Stimulated activated CD4-positive, alpha-beta T cell treated with anti-CD3 and anti-CD28 coated beads, Interleukin-1b, Interleukin-23, amount 100 ng/mL, for 48 hours (primary cell): ENCODE results near the gene ZNF202.
"Not testable (repeated sequence)": the region's sequence is repeated elsewhere in the genome, so short reads cannot be mapped to it uniquely, and the experiment has no call there.

Experiments used
- DNase-seq: peaks from one replicate; pipeline ENCODE4 v3.0.0-alpha.2; 2020

The ZNF202 gene

DNA sequence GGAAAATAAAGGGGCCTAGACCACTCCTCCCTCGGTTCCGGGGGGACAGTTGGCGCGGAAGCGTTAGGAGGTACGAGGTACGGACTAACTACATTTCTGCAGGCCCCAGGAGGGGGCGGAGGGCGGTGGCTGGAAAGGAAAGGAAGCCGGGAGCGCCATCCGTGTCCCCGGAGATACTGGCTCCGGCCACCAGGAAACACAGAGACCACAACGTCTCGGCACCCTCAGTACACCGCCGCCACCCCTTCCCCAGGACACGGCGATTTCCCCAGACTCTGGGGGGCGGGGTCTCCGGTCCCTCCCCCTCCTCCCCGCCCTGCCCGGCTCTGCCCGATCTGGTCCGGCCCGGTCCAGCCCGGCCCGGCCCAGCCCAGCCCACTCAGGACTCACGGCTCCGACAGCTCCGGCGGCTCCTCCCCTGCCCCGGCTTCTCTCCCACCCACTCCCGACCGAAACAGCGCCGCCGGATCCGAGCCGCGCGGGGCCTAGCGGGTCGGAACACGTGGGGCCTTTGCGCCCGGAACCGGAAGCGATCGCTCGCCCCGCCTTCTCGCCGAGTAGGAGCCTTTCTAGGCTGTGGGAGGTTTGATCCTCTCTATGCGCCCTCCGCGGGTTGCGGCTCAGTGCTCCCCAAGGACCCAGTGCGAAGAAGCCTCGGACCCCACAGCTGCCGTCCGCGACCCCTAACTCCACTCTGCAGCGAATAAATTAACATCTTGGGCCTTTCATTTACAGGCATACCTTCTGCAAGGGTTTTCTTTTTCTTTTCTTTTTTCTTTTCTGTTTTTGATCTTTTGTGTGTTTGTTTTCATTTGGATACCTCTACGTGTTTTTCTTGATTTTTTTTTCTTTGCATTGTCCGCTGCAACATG is at the start of gene ZNF202:
ZNF202 (minus strand) TSS at position 502 of the 872 bp plus-strand sequence. CDS start 10,772 bp downstream, outside the sequence.
- peak; percentile 92 for DNase-seq

DNA sequence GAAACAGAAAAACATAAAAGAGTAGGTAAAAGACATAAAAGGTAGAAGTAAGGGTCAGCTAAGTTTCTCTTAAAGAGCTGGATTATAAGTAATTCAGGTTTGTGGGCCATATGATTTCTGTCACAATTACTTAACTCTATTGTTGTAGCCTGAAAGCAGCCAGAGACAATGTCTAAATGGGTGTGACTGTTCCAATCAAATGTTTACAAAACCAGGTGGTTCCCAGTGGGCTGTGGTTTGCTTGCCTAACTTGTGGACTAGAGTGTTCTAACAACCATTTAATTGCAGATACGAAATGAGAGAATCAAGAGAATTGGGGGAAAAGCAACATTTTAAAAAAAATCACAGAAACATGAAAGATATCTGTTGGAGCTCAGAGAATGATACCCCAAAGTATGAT is 42.1 kb upstream of the ZNF202 start:
- DNase-seq, result no peak

DNA sequence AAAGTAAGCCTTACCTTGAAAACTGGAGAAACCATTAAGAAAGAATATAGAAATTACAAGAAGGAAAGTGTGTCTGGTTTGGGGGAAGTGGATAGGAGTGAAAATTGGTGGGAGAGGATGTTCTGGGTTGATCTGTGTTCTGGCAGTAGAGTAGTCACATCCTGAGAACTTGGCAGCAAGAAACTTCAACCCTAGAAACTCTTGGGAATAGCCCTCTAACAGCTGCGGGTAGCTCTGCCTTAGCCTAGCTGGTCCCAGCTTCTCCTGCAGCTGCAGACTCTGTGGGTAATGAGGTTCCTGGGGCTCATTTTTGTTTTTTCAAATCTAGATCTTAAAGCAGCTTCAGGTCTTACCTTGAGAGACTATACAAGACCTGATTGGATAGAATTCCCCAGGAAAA is 37.1 kb upstream of the ZNF202 start:
- DNase-seq, result no peak

DNA sequence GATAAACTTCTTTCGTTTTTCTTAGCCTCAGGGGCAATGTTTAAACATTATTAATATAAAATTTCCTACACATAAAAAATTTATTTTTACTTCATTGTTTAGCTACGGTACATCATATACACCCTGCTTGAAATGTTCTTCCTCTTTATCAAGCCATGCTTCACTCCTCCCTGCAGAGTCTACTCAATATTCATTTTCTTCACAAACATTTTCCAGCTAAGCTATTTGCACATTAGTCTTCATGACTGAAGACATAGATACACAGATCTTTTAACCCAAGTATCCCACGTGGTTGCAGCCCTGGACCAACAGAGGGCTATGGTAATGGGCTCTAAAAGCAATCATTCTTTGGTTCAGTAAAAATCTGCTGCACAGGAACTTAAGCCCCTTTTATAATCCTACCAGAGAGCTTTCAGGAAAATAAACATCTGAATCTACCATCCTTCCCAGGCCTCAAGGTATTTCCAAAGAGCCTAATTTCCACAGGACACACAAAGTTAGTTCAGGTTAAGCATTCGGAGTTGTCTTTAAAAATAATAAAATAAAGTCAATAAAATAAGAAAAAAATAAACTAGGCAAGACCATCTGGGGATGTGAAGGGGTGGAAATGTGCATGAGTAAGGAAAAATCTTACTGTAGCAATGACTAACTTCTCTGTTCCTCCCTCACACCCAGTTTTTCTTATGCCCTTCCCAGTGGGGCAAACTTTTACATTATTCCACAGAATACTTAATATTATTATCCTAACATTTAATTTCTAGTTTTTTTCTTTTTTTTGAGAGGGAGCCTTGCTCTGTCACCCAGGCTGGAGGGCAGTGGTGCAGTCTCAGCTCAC is 34.5 kb upstream of the ZNF202 start:
- no peak for DNase-seq

DNA sequence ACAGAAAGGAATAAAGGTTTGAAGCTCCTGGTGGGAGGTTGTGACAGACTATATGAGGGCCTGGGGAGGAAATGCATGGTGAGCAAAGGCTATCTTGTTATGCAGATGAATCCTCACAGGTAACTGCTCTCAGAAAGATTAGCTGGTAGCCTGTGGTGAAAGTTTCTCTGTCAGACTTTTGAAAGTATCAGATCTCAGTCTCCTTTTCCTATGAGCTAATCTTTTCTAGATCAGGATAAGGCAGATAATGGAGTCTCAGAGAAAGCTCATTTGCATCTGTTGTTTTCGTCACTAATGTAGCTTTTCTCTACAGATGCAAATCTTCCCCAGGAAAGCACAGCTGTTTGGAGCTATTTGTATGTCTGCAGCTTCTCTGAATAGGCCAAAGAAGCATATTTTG is 33.8 kb upstream of the ZNF202 start:
- no peak for DNase-seq

DNA sequence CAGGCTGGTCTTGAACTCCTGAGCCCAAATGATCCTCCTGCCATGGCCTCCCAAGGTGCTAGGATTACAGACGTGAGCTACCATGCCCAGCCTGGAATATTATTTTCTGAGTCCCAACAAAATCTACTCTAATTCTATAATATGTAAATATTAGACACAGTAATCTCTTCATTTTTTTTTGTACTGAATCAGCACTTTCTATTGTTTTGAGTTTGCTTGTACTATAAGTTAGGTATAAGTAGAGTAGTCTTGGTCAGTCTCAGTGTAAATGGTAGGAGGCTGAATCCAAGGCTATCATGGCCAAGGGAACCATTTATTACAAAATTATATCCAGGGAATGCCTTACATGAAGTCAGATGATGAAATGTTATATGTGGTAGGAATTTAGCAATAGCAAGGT is 32.5 kb upstream of the ZNF202 start:
- no peak for DNase-seq

DNA sequence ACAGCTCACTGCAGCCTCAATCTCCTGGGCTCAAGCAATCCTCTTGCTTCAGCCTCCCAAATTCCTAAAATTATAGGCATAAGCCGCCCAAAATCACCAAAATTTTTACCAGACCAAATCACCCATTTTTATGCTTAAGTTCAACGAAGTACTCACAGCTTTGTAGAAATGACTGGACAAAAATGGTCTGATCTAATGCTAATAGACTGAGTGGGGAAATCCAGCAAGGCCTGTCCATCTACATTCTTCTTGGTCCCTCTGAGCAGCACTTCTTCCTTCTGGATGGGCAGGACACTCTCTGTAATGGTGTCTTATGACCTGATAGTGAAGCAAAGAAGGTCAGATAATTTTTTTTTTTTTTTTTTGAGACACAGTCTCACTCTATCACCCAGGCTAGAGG is 31.6 kb upstream of the ZNF202 start:
- DNase-seq, result no peak

DNA sequence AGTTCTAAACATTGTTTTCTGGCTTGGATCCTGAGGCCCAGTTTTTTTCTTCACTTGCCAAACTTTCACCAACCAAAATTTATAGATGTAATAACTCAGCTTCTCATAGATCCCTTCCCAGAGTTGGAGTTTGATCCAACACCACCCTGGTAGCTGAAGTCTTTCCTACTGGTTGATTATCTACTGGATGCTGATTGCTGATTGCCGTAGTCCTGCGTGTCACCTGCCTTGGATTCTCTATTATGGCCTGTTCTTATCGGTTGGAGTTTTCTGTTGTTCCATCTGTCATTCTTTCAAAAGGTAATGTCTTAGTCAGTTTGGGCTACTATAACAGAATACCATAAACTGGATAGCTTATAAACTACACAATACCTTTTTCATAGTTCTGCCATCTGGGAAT is 30.2 kb upstream of the ZNF202 start:
- no peak for DNase-seq

DNA sequence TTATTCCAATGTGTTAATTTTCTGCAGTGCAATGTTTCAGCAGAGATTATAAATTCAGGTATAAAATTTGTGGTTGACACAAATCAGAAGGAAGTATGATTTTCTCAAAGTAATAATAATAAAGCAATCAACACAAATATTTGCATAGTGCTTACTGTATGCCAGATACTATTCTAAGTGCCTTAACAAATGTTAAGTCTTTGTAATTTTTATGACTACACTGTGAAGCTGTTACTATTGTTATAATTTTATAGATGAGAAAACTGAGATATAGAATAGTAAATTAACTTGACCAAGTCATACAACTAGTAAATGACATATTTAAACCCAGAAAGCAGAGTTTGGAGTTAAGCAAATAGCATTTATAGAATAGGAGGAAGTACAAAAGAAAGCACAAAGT is 29.3 kb upstream of the ZNF202 start:
- DNase-seq, result no peak

DNA sequence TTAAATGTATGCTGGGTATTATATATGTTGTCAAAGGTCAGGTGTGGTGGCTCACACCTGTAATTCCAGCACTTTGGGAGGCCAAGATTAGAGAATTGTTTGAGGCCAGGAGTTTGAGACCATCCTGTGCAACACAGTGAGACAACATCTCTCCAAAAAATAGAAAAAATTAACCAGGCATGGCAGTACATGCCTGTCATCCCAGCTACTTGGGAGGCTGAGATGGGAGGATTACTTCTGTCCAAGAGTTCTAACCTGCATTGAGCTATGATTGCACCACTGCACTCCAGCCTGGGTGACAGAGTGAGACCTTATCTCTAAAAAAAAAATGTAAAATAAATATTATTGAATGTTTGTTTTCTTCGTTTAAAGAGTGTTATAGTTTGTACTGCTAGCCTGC is 24.1 kb upstream of the ZNF202 start:
- DNase-seq, result no peak

DNA sequence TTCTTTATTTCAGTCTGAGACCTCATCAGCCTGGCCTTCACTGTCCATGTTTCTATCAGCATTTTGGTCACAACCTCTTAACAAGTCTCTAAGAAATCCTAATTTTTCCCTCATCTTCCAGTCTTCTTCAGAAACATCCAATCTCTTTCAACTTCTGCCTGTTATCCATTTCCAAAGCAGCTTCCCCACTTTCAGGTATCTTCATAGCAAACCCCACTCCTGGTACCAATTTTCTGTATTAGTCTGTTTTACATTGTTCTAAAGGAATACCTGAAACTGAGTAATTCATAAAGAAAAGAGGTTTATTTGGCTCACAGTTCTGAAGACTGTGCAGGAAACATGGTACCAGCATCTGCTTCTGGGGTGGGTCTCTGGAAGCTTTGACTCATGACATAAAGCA is 21.0 kb upstream of the ZNF202 start:
- DNase-seq, result no peak

DNA sequence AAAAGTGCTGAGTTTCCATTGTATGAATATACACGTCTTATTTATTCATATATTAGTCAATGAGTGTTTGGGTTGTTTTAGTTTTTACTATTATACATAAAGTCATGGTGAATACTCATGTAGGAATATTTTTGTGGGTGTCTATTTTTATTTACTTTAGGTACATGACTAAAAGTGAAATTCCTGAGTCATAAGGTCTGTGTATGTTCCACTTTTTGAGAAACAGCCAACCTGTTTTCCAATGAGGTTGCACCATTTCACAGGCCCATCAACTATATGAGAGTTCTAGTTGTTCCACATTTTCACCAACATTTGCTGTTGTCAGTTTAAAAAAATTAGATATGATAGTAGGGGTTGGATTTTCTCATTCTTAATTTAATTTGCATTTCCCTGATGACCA is 19.4 kb upstream of the ZNF202 start:
- DNase-seq, result no peak

DNA sequence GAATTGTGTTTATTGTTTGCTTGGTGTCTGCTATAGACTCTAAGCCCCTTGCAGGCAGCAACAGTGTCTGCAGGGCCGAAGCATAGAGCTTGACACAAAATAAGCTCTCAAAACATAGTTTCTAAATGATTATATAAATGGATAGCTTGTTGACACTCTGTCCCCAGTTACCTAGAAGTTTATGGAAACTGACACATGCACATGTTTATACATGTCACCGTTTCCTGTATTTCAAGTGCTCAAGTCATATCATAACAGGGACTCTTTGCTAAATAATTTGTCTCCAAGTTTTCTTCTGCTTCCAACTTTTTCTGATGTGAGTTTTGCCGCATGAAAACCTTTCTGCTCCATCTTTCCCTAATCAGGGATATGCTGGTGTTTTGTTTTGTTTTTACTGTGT is 16.5 kb upstream of the ZNF202 start:
- DNase-seq, result no peak

DNA sequence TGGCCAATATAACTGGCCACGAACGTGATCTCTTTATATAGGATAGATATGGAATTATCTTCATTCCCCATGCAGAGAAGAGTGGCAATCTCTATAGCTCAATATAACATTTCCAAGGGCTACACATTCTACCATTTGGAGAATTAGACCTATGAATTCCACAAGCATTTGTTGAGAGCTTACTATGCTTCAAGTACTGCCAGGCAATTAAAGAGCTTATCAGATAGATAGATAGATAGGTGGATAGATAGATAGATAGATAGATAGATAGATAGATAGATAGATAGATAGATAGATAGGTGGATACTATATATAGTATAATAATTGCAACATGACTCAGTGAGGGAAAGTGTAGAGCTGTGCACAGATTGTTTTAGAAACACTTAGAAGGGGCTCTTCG is 14.4 kb upstream of the ZNF202 start:
- DNase-seq, result no peak

DNA sequence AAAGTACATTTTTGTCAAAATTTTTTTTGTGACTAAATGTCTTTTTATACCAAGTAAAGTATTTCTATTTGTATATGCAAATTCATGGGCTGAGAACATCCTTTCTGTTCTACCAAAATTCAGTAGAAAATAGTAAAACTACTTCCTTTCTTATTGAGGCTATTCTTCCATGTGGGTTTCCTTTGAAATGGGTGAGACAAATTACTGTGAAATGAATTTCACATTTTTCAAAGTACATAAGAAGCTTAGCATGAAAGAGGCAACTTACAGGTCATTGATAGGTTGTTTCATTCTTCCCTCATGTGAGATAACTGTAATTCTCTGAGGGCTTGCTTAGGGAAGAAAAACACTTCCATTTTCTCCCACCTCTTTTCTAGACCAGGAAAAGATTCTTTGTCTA is 13.9 kb upstream of the ZNF202 start:
- no peak for DNase-seq

DNA sequence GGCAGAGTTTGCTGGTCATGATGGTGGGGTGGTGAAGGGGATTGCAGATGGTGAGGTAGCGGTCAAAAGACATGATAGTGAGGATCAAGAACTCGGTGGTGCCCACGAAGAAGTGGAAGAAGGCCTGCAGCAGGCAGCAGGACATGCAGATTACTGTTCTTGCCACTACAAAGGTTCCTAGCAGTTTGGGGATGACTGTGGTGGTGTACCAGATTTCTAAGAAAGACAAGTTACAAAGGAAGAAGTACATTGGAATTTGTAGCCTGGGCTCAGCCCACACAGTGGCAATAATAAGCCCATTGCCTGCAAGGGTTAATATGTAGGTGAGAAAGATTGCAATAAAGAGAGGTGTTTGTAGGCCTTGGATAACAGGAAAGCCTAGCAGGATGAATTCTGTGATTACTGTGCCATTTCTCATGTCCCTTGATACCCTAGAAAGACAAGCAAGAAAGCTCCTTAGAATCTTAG is 12.7 kb upstream of the ZNF202 start, which contains the start of gene OR6X1:
OR6X1 (minus strand) TSS at position 418 of the 468 bp plus-strand sequence; CDS start at position 418, 0 bp downstream.
- DNase-seq, result no peak

DNA sequence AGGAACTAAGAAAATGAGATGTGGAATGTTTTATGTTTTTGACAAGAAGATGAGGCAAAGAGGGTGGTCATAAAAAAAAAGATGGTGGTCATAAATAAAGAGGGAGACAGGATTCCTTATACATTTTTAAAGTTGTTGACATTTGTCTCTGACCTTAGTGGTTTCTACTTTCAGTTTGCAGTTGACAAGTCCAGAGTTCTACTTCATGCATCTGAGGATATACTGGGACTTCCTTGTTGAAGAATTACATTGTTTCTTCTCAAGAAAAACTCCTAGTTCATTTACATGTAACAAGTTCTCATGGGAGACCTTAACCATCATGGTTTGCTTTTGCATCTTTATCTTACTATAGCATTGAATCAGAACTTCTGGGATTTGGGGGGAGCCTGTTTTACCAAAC is 11.7 kb upstream of the ZNF202 start:
- no peak for DNase-seq

DNA sequence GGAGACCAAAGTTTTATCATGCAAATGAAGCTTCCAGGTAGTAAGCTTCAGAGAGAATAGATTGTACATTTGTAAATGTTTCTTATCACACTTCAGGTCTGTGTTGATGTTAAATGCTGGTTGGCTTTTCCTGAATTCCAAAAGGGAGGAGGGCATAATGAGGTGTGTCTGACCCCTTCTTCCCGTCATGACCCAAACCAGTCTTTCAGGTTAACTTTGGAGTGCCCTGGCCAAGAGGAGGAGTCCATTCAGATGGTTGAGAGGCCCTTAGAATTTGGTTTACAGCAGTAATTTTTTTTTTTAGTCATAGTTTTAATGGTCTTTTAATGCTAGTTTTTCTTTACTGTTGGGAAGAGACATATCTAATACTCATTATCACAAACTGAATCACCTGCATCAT is 10.3 kb upstream of the ZNF202 start:
- no peak for DNase-seq

DNA sequence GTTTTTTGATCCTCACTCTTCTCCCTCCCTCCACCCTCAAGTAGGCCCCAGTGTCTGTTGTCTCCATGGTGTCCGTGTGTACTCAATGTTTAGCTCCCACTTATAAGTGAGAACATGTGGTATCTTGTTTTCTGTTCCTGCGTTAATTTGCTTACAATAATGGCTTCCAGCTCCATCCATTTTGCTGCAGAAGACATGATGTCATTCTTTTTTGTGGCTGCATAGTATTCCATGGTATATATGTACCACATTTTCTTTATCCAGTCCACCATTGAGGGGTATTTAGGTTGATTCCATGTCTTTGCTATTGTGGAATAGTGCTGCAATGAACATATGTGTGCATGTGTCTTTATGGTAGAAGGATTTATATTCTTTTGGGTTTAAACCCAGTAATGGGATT is 6.9 kb upstream of the ZNF202 start:
- not testable (repeated sequence) for DNase-seq

DNA sequence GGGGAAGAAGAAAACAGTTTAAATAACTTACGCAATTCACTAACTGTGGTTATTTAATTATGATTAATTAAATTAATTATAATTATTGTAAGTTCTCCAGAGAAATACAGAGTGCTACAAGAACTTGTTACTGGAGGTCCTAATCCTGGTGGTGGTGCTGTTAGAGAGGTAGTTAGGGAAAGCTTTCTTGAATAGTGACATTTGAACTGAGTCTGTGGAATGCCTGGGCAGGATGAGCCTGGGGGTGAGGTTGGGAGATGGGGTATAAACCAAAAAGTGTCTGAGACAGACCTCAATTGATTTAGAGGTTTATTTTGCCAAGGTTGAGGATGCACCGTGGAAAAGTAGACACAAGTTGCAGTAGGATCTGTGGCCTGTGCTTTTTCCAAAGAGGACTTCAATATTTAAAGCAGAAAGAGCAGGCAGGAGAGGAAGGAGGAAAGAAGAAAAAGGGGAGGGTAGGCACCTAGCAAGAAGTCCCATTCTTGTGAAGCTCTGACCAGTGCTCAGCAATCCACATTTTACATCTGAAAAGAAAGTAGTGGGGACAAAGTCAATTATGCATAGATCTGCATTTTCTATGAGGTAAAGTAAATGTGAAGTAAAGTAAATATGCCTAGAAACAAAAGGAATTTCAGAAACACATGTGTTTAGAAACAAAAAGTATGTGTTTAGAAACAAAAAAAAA is 4.4 kb upstream of the ZNF202 start:
- DNase-seq, result no peak

DNA sequence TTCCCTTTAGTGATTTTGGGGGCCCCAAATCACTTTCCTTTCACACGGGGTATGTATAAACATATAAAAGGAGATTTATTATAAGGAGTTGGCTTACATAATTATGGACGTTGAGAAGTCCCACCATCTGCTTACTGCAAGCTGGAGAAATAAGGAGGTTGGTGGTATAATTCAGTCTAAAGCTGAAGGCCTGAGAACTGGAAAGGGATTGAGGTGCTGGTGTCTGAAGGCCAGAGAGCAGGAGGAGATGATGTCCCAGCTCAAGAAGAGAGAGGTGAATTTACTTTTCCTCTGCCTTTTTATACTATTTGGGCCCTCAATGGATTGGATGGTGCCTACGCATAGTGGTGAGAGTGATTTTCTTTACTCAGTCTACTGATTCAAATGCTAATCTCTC is 1.3 kb upstream of the ZNF202 start:
- DNase-seq, result no peak

DNA sequence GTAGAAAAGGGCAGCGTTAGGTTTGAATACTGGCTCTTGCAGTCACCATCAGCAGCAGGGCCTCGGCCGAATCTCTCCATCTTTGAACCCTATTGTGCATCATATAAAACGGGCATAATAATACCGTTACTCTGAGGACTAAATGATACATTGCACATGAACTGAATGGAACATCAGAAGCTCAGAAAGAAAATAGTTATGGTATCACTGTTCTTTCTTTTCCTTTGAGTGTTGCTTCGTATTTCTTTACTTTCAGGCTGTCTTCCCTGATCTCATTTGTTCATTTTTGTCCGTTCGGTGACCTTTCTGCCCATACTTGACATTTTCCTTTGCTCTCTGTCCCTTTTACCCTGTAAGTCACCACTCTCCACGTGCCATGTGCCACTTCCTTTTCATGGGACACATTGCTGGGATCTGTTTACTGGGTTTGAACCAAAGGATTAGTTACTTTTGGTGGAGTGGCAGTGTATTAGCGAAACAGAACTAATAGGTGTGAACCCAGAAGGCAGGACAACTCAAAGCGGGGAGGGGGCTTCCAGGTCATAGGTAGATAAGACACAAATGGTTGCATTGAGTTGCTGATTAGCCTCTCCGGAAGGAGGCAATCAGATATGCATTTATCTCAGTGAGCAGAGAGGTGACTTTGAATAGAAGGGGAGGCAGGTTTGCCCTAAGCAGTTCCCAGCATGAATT is 717 bp upstream of the ZNF202 start:
- DNase-seq, result no peak

DNA sequence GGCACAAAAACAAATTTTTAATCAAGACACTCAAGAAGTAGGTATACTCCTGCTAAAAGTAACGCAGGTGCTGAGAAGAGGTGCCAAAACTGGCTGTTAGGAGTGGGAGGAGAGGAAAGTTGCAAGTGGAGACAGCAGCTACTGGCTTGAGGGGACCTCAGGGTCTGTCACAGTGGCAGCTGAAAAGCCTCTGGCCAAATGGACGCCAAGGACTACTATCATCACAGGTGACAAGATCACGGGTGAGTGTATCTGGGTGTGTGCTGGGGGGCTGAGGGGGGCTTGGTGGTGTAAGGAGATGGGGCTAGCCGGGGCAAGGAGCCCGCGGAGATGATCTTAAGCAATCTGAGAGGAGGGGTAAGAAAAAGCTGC is 687 bp downstream of the ZNF202 start:
- DNase-seq, result no peak
